SKM-1 treated with dmso at 0.1 percent for 144 hours (cell line): Measurements from ENCODE around the gene KNOP1.

ENCODE experiments used
- DNase-seq: peaks from one replicate; lab custom pipeline; 2025; ENCODE audit not compliant: unreplicated experiment; lab: John Stamatoyannopoulos, UW

Gene KNOP1

DNA sequence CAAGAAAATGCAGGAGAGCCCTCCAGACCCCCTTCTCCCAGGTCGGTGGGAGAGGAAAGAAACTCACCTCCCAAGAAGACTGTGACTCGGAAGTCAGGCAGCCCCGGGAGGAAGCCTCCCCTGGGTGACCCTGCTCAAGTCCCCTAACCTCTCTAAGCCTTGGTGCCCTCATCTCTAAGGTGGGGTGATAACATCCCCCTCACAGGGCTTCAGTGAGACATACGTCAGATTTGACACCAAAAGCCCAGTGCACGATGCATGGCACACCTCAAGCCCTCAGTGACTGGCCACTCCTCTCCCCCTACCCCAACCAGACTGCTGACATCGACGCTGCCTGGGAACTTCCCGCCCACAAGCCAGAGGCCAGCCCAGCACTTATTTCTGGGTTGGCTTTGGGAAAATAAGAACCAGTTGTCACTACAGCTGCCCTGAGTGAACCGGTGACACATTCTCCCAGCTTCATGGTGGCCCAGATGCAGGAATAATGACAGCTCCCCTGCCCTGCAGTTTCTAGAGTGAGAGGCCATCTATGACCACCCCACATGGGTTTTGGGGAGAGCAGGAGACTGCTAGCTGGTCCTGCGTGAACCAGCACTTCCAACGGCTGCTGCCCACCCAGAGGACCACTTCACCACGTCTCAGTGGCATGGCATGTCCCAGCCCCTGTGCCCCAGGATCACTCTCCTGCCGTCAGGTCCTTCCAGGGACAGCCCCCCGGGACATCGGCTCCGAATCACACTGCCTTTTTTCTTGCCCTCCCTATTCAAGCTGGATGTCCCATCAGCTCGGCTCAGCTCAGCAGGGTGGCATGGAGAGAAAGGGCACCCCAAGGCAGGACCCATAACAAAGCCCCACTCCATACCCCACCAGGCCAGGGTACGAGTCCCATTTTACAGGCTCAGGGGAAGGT, 9.5 kb downstream of the KNOP1 start:
- DNase-seq: no peak

DNA sequence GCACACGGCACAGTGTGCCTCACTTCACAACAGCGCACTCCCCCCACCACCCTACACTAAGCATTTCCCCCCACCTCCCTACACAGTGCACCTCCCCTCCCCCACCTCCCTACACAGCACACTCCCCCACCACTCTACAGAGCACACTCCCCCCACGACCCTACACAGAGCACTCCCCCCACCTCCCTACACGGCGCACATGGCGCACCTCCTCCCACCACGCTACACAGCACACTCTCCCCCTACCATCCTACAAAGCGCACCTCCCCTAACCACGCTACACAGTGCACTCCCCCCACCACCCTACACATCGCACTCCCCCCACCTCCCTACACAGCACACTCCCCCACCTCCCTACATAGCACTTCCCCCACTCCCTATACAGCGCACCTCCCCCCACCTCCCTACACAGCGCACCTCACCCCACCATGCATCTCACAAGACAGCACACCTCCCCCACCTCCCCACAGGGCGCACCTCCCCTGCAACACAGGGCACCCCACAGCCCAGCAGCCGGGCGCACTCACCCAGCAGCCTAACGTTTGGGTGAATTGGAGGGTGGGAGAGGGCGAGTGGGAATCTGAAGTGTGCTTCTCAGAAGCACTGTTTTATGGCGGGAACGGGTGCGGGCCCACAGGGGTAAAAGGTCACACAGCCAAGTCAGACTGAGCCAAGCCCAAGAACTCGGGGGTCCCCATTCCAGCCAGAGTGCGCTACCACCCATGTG, 10.3 kb downstream of the KNOP1 start:
- no peak for DNase-seq

DNA sequence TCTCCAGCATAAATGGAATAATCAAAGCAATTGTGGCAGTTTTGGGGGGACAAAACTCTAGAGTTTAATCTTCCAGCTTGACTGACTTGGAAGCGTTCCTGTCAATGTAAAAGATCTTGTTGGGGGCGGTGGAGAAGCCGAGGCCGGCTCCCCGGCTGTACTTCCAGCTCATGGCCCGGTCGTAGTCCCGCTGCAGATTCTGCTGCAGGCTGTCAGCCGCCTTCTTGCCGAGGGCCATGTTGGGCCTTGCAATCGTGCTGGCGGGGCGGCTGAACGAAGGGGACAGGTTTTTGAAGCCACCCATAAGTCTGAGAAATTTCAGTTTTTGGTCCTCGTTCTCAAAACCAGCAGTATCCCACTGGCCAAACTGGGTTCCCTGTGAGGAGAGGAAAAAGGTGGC, 11.2 kb downstream of the KNOP1 start:
- no peak for DNase-seq

DNA sequence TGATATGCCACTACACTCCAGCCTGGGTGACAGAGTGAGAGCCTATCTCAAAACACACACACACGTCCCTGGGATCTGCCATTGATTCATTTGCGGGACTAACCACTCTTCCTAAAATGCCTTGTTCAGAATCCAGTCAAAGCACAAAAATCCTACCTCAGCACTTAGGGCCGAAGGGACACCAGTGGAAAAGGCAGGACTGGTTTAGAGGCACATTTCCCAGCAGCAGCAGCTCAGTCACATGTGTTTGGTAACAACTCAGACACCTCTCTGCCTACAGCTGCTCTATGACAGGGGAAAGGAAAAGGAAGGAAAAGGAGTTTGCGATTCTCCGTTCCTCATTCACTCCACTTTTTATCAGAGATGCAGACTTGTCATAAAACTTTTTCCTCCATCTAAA, 12.2 kb downstream of the KNOP1 start:
- no peak for DNase-seq

DNA sequence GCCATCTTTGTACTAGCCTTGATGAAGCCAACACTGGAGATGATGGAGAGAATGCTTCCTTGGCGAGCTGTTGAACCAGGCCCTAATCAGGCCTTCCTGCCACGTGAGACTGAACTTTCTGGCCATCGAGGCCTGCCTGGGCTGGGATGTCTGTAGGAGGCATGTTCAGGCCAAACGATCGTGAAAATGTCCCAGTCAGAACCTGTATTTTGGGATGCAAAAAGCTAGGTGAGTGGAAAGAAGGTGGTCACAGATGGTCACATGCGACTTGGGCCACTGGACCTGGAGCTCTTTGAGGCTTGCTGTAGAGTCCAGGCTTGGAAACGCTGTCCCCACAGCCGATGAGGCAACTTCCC, 12.9 kb downstream of the KNOP1 start:
- no peak for DNase-seq

DNA sequence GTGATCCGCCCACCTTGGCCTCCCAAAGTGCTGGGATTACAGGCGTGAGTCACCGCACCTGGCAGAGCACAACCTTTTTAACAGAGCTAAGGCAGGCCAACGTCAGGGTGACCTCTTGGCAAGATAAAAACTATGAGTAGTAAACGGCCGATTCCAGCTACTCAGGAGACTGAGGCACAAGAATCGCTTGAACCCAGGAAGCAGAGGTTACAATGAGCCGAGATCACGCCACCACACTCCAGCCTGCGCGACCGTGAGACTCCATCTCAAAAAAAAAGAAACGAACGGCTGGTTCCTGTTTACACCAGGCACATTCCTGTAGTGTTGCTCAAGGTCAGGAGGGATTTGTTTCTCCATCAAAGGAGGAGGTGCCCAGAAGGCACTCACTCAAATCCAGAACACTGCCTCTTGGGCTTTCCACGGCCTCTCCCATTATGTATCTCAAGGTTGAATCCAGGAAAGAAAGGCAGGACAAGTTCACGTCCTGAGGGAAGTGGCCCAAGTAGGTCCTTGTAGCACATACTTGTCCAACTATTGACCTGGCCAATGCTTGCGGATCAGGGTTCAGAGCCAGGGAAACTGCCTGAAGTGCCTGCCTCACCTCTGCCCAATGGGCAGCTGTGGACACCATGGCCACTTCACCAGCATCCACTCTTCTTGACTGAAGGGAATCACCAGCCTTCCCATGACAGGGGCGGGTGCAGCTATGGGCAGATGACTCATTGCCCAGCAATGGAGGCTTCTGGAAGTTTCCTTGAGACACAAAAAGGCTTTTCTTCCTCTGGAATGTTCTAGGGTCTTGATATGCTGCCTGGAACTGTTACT, 13.5 kb downstream of the KNOP1 start:
- no peak for DNase-seq

DNA sequence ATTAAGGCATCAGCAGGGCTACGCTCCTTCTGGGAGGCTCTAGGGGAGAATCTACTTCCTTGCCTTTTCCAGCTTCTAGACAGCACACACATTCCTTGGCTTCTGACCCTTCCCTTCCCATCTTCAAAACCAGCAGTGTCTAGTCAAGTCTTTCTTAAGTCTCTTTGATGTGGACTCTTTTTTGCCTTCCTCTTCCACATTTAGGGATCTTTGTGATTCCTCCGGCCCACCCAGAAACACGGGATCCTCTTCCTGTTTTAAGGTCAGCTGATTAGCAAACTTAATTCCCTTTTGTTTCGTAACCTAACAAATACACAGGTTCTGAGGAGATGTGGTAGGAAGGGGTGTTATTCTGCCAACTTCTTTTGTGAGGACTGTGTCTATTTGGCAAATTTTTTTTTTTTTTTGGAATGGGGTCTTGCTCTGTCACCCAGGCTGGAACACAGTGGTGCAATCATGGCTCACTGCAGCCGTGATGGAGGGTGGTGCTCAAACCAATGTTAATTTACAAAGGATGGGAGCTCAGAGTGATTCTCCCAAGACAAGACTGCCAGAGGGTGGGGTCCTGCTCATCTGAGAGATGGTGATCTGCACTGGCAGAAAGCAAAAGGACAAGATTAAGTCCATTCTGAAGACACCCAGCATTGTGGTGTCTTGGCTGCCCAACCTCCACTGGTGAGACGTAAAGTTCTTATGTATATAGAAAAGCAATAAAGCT, 14.7 kb downstream of the KNOP1 start:
- DNase-seq: no peak

DNA sequence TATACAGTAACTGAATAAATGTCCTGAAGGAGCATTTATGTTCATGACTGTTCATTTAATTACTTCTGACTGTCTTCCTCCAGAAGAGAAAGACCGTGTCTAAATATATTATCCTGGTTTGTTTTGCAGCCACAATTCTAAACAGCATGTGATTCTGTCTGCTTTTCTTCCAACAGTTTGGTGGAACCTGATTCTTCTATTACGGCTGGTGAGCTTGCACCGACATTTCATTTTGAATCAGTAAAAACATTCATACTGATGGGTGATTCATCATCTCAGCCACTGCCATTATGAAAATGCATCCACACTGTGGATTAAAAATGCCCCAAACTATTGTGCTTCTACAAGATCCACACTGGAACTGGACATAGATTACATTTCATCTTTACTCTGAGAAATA, 16.9 kb downstream of the KNOP1 start:
- DNase-seq: no peak

DNA sequence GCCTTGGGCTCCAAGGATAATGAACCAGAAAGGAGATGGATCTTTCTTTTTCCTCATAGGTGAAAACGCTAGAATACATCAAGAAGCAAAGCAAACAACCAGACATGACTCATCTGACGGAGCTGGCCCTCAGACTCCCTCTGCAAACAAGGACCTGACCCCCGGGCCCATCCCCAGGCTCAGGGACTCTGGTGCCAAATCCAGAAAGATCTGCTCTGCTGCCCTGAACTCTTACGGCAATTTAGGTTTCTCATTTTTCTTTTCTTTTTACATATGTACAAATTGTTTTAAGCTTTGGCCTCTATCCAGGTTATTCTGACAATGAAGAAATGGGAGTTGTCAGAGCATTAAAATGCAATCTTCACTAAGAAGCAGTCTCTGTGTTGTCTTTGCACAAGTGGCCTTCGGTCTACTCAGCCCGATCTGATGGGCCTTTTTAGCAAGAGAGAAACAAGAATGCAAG, 17.7 kb downstream of the KNOP1 start:
- no peak for DNase-seq

DNA sequence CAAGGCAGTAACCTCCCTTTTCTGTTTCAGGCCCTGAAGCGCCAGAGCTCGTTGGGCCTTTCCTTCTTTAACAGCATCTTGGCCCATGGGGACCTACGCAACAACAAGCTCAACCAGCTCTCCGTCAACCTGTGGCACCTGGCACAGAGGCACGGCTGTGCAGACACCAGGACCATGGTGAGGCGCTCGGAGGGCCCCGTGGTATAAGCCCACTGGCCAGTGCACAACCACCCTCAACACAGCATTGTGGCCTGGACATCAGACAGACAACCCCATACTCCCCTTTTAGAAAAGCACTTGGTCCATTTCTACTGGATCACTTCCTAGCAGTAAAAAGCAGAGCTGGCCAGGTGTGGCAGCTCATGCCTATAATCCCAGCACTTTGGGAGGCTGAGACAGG, 18.6 kb downstream of the KNOP1 start:
- no peak for DNase-seq

DNA sequence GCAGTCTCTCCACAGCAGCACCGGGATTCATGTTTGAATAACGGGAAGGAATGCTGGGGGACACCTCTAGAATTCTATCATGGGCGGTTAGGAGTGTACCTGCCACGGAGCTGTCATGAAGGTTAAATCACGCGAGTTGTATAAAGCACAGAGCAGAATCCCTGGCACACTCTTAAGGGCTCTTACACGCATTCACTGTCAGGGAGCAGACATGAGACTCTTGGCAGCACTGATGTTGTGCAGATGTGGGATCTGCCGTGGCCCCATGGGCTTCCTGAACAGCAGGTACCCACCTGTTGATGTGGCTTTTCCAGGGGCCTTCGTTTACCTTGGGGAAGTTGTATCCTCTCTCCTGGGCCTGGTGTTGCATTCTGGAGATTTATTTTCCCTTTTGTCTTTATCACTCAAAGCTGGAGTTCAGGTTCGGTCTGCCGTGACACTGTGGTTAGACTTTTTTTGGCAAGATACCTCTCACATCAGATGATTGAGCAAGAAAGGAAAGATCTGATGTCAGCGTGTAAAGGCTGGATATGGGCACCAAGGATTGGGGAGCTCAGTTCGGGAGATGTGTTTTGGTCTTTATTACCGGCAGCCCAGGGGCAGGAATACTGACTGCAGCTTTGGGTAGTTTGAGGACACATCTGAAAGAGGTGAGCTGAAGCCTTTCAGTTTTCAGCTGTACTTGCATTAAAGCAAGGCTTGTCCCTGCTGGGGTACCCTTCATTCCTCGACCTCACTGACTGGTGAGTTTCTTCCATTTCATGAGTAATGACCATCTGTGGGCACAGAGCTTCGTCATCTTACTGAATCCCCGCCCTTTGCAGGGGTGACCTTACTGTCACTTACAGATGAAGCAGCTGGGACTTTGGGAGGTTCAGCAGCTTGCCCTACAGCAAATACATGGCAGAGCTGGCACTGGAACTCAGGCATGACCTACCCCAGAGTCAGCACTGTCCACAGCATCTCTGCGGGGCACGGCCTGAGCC, 19.3 kb downstream of the KNOP1 start:
- DNase-seq: no peak

DNA sequence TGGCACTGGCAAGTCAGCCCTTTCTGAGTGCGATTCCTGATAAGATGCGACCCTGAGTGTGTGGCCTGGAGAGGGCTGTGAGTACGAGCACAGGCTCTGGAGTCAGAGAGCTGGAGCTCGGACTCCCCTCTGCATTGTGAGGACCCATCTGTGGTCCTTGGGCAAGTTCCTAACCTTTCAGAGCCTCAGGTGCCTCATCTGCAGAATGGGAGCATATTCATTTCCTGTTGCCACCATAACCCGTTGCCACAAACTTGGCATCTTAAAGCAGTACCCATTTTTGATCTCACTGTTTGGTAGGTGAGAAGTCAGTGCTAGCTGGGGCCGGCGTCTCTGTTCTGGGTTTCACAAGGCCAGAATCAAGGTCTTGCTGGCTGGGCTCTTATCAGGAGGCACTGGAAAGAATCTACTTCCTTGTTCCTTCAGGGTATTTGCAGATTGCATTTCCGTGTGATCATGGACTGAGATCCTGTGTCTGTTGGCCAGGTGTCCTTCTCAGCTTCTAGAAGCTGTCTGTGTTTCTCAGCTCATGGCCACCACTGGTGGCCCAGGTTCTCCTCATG, 20.2 kb downstream of the KNOP1 start:
- DNase-seq: no peak

DNA sequence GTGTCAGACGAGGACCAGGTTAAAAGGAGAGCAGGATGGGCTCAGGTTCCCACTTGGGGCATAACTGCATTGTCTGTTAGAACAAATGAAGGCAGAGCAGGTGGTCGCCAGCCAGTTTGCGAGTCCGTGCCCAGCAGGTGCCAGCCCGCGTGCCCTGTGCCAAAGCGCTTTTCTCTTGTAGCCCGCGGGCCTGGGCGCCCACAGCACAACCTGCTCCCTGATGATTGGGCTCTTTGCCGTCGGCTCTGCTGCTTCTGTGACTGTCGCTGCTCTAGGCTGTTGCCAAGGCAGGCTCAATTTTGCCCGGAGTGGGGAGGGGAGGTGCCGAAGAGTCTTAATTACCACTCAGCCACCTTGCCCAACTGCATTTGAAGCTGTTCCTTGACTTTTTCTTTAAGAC, 21.1 kb downstream of the KNOP1 start:
- no peak for DNase-seq

DNA sequence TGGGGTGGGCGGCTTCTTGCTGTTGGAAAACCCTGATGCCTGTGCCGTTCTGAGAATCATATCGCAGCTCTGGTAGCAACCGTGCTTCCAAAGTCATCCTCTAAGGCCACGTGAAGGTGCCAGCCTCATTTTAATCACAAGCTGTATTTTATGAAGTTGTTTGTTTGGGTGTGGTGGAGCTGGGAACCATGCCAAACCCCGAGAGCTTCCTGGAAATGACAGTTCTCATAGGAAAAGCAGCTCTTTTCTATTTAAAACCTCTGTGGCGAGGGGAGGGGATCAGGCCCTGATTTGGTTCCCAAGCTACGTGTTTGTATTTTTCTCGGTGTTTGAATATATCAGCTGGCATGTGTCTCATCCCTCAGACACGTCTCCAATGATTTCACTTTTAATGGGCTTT, 21.7 kb downstream of the KNOP1 start:
- no peak for DNase-seq

DNA sequence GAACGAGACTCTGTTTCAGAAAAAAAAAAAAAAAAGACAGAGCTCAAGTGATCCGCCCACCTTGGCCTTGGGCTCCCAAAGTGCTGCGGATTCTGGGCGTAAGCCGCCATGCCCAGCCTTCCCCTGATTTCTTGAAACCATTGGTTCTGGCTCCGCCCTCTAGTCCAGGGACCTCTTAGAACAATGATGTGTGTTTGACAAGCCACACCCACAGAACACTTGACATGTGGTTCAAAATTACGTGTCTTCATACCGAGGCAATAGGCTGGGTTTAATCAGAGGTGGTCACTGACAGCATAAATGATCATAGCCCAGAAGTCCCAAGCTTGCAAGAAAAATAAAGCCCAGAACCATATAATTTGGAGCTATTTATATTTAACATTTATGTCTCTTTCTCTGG, 23.0 kb downstream of the KNOP1 start:
- DNase-seq: no peak

DNA sequence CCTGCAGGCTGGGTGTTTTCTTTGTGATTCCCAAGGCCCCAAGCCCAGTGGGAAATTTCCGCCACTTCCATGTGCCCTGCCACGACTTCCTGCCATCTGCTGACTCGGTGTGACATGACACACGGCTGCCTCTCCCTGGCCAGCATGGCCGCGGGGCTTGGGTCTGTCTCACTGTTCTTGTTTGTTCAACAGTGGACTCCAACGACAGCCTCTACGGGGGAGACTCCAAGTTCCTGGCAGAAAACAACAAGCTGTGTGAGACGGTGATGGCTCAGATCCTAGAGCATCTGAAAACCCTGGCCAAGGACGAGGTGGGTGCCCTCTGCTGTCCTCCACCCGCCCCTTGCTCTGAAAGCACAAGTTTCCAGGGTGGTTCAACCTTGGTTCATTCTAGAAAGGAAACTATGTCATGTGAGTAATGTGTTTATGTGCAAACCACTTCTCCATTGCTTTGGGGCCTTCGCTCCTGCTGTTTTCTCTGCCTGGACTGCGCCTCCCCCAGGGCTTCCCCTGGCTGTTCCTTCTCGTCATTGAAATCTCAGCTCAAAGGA, 26.8 kb downstream of the KNOP1 start:
- no peak for DNase-seq

DNA sequence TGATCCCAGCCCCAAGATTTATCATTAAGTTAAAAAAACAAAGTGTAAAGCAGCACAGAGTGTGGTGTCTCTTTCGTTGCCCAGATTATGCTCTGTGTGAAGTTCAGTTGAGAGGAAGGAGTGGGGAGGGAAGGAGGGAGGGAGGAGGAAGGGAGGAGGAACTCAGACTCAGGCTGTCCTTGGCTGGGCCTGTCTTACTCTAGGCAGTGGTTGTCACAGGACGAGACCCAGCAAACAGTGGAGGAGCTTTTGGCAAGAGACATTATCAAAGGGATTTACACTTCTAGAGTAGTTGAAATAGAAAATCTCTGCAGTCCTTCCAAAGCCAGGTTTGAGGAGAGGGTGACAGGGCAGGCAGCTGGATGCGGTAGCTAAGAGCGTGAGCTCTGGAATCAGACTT, 27.8 kb downstream of the KNOP1 start:
- DNase-seq: no peak

DNA sequence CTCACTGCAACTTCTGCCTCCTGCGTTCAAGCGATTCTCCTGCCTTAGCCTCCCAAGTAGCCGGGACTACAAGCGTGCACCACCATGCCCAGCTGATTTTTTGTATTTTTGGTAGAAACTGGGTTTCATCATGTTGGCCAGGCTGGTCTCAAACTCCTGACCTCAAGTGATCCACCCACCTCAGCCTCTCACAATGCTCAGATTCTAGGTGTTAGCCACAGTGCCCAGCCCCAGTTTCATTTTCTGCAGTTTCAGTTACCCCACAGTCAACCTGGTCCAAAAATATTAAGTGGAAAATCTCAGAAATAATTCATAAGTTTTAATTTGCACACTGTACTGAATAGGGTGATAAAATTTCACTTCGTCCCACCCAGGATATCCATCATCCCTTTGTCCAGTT, 28.7 kb downstream of the KNOP1 start:
- DNase-seq: no peak

DNA sequence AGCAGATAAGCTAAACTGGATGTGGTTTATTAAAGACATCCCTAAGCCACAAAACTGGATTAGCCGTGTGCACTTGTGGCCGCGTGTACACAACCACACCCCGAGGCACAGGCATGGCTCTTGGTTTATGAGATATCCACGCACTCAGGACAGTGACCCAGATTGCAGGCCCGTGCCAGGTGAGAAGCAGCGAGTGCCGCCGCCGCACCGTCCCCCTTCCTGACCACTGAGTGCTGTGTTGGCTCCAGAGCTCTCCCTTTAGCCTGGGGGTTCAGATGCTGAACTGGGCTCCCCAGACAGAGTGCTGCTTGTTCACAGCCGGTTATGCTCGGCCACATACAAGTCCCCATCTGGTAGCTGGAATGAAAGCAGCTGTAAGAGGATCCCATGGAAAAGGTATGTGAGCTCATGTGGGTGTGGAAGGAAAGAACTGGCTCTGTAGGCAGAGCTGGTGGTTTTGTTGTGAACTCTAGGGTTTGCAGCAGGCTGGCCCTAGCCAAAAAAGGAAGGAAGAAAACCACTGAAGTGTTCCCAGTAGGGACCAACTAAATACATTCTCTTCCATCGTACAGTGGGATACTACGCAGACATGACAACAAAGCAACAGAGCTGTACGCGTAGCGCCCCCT, 29.5 kb downstream of the KNOP1 start:
- no peak for DNase-seq
